ENCODE data around the gene USP19. TPM values are rescaled to one million over a fixed set of nuclear protein-coding genes. Genes with fewer than 3 reads are reported as not detected.

Gene USP19
- total and polyA plus RNA-seq, 2 of the 4 experiments (the other 2 are of a cell fraction): 24.7 to 39.7 TPM

DNA sequence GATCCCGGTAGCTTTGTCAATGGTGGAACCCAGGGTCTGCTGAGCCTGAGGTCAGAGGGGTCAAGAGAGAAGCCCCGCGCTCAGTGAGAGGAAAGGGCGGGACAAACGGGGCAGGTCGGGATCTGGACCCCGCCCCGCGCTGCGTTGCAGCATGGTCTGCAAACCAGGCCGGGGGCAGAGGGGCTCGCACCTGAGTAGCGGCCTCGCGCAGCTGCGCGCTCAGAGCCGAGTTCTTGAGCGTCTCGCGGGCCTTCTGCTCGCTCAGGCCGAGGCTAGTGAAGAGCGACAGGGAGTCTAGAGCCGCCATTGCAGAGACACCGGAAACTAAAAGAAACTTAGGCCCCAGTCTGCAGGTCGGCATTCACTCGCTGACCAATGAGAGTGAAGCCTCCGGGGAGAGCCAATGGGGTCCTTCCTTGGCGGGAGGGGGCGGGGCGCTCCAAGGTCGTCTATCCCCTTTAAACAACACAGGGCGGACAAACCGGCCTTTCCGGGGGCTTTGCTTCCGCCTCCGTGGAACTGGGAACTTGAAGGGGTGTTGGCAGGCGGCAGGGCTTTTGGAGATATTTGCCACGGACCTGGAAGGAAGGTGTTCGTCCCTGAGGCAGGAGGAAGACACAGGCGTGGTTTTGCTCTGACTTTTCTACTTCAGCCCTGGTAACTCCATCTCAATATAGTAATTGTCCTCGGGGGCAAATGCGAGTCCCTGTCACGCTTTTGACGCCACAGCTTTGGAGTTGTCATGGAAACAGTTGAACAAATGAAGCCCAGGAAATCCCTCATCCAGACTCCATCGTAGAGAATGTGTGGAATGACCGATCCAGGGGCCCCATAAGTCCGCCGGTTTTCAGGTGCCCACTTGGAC lies 16.0 kb downstream of the USP19 start, which contains the start of gene QARS1:
TSS of gene QARS1 (minus strand) at position 331 of the 865 bp plus-strand sequence. CDS start at position 307, 24 bp downstream.
- H2AFZ ChIP-seq (replicated peaks; ENCODE audit: low read length, poor library complexity): peak within 1 kb of the TSS; percentile 98
- no peak within 1 kb of the TSS; the same call in 2 of the 3 replicates for H2BK15ac ChIP-seq (ENCODE audit: low read depth, low read length)
- H2BK20ac ChIP-seq (ENCODE audit: low read depth, low read length): peak within 1 kb of the TSS; percentile 37; the same call in 1 of the 2 replicates
- DNase-seq (peak; percentile 88), ATAC-seq (ENCODE audit: low read depth) (peak; percentile 99)
- H3K9me1 ChIP-seq (ENCODE audit: insufficient read depth, low read length): peaks cover 16% of the 10 kb centered on the region
- peak within 1 kb of the TSS; percentile 99 for H3K14ac ChIP-seq (replicated peaks; ENCODE audit: low read depth, low read length)
- peak within 1 kb of the TSS; percentile 89 for H4K91ac ChIP-seq (ENCODE audit: insufficient read depth, low read depth, low read length)
- intact Hi-C loops (cut with micrococcal nuclease): no loop called here
- ChIA-PET CTCF (interaction anchor here (1.2 kb wide), 2 partner anchors 10 kb away, joined by 4 to 5 read pairs; partner anchors contain the start of gene QRICH1), POLR2A (ENCODE audit: unreplicated experiment) (interaction anchor here (1.3 kb wide), 1 partner anchor 83 kb away, joined by 3 read pairs; the partner anchor contains the start of gene NDUFAF3)
- WGBS, 2 experiments (ENCODE audit: extremely low coverage in 2 of 2, insufficient read length in 1 of 2): 1% methylated on average over 20 of the region's 50 CpGs; no CpG with 5 or more reads in 1 of the 2 experiments
- H3K36me3 ChIP-seq (ENCODE audit: control insufficient read depth, insufficient read depth, low read length): peaks cover 48% of the 10 kb centered on the region
- H3K4ac ChIP-seq (ENCODE audit: low read depth, low read length): peak within 1 kb of the TSS; percentile 95
- H4K5ac ChIP-seq (ENCODE audit: low read depth, low read length): peak within 1 kb of the TSS; percentile 93
- H3K79me1 ChIP-seq (ENCODE audit: low read depth in 1 of 2, low read length in 2 of 2): peaks cover 38 to 43% of the 10 kb centered on the region in 2 experiments
- TF ChIP-seq NFE2L2 (IDR thresholded peaks at IDR 0.05; ENCODE audit: low read depth, low read length) (no peak), BHLHE40 (IDR thresholded peaks at IDR 0.05; ENCODE audit: low read depth, low read length) (no peak), FOS (IDR thresholded peaks at IDR 0.05; ENCODE audit: low read depth, low read length) (no peak), POLR2A (IDR thresholded peaks at IDR 0.05; ENCODE audit: low read depth, low read length) (peak; percentile 87), RCOR1 (IDR thresholded peaks at IDR 0.05; ENCODE audit: insufficient replicate concordance, low read length) (no peak), MXI1 (IDR thresholded peaks at IDR 0.05; ENCODE audit: borderline replicate concordance, low read depth, low read length) (peak; percentile 74), CHD1 (IDR thresholded peaks at IDR 0.05; ENCODE audit: low read depth, low read length) (no peak), MAFK (IDR thresholded peaks at IDR 0.05; ENCODE audit: low read depth, low read length) (no peak)
- TF ChIP-seq, protein P1, sequence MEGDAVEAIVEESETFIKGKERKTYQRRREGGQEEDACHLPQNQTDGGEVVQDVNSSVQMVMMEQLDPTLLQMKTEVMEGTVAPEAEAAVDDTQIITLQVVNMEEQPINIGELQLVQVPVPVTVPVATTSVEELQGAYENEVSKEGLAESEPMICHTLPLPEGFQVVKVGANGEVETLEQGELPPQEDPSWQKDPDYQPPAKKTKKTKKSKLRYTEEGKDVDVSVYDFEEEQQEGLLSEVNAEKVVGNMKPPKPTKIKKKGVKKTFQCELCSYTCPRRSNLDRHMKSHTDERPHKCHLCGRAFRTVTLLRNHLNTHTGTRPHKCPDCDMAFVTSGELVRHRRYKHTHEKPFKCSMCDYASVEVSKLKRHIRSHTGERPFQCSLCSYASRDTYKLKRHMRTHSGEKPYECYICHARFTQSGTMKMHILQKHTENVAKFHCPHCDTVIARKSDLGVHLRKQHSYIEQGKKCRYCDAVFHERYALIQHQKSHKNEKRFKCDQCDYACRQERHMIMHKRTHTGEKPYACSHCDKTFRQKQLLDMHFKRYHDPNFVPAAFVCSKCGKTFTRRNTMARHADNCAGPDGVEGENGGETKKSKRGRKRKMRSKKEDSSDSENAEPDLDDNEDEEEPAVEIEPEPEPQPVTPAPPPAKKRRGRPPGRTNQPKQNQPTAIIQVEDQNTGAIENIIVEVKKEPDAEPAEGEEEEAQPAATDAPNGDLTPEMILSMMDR (conservative IDR thresholded peaks at IDR 0.05; ENCODE audit: low read depth, low read length): no peak
- TF ChIP-seq, protein P2, sequence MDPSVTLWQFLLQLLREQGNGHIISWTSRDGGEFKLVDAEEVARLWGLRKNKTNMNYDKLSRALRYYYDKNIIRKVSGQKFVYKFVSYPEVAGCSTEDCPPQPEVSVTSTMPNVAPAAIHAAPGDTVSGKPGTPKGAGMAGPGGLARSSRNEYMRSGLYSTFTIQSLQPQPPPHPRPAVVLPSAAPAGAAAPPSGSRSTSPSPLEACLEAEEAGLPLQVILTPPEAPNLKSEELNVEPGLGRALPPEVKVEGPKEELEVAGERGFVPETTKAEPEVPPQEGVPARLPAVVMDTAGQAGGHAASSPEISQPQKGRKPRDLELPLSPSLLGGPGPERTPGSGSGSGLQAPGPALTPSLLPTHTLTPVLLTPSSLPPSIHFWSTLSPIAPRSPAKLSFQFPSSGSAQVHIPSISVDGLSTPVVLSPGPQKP (IDR thresholded peaks at IDR 0.05; ENCODE audit: borderline replicate concordance, low read depth, low read length): no peak
- H4K8ac ChIP-seq (ENCODE audit: low read depth in 2 of 2, low read length in 2 of 2): peak within 1 kb of the TSS; percentile 64 to 97
- peak within 1 kb of the TSS; percentile 97 for H3K9ac ChIP-seq (ENCODE audit: low read depth, low read length)
- dilution Hi-C loops (cut with HindIII; ENCODE audit: low sequenced_read_pairs, unreplicated experiment): no loop called here
- peak within 1 kb of the TSS; percentile 95 for H3K56ac ChIP-seq (ENCODE audit: extremely low read depth, insufficient read depth, low read length)
- peak within 1 kb of the TSS; percentile 98 for H2AK5ac ChIP-seq (ENCODE audit: low read depth, low read length)
- H3K4me3 ChIP-seq (ENCODE audit: insufficient read depth, low read depth, low read length): peak within 1 kb of the TSS; percentile 91
- H3K27me3 ChIP-seq (ENCODE audit: control insufficient read depth, insufficient read depth, low read length): no peaks in the 10 kb centered on the region
- H3K4me1 ChIP-seq (ENCODE audit: control insufficient read depth, insufficient read depth, low read length): peaks cover 9% of the 10 kb centered on the region
- in situ Hi-C loops (cut with MboI; ENCODE audit: low sequenced_read_pairs): no loop called here
- BruUV-seq (replicated peaks): TSS peak; percentile 51
- H2BK120ac ChIP-seq (ENCODE audit: low read depth, low read length): peak within 1 kb of the TSS; percentile 67; the same call in 1 of the 2 replicates
- no peaks in the 10 kb centered on the region for H4K20me1 ChIP-seq (ENCODE audit: insufficient read depth, low read length)
- H2BK5ac ChIP-seq (ENCODE audit: low read depth, low read length, poor library complexity, severe bottlenecking): peak within 1 kb of the TSS; percentile 90
- peak within 1 kb of the TSS; percentile 94 for H2AK9ac ChIP-seq (replicated peaks; ENCODE audit: low read depth, low read length, poor library complexity)
- no peaks in the 10 kb centered on the region for H3K9me3 ChIP-seq (ENCODE audit: control insufficient read depth, insufficient read depth, low read length)
- peak within 1 kb of the TSS; percentile 98 for H3K23ac ChIP-seq (ENCODE audit: low read depth, low read length)
- peak within 1 kb of the TSS; percentile 62 for H3K18ac ChIP-seq (ENCODE audit: low read depth, low read length)
- peak within 1 kb of the TSS; percentile 99 for H3K4me2 ChIP-seq (ENCODE audit: low read depth, low read length)
- H3K27ac ChIP-seq (ENCODE audit: insufficient read depth, low read length): peak within 1 kb of the TSS; percentile 93

Measured in IMR-90 (cell line).